Karpas-422 (cell line): ENCODE measurements around the gene PIK3R6. TPM values are rescaled to one million over a fixed set of nuclear protein-coding genes. Genes with fewer than 3 reads are reported as not detected.

Experiments used
- DNase-seq: peaks from one replicate; pipeline ENCODE4 v3.0.0-alpha.2; 2015
- H2AFZ ChIP-seq: fragments of 200-600 bp; sonication (generic); 2 replicates; pipeline ENCODE4 v1.6.1; 2014; ENCODE audit warnings: antibody characterized with exemption, low read length, mixed read lengths
- H3K27ac ChIP-seq: fragments of 200-600 bp; sonication (generic); 2 replicates; pipeline ENCODE4 v1.5.1; 2014; ENCODE audit warnings: mild to moderate bottlenecking, low read length, moderate library complexity
- H3K27me3 ChIP-seq: fragments of 200-600 bp; sonication (generic); 2 replicates; pipeline ENCODE4 v1.6.1; 2014; ENCODE audit warnings: low read length, mixed read lengths
- H3K36me3 ChIP-seq: fragments of 200-600 bp; sonication (generic); 2 replicates; pipeline ENCODE4 v1.6.1; 2014; ENCODE audit warnings: low read length, mixed read lengths; ENCODE audit not compliant: insufficient read depth
- H3K4me1 ChIP-seq: fragments of 200-600 bp; sonication (generic); 2 replicates; pipeline ENCODE4 v1.6.1; 2014; ENCODE audit warnings: mild to moderate bottlenecking, low read length, mixed read lengths
- H3K4me2 ChIP-seq: fragments of 200-600 bp; sonication (generic); 2 replicates; pipeline ENCODE4 v1.6.1; 2014; ENCODE audit warnings: low read length, low read depth, mild to moderate bottlenecking; ENCODE audit not compliant: poor library complexity, severe bottlenecking
- H3K4me3 ChIP-seq: fragments of 200-600 bp; sonication (generic); 2 replicates; pipeline ENCODE4 v1.5.1; 2014; ENCODE audit warnings: mild to moderate bottlenecking, antibody characterized with exemption, low read length, mixed read lengths
- H3K79me2 ChIP-seq: fragments of 200-600 bp; sonication (generic); 2 replicates; pipeline ENCODE4 v1.6.1; 2014; ENCODE audit warnings: mild to moderate bottlenecking, low read length, mixed read lengths
- H3K9ac ChIP-seq: fragments of 200-600 bp; sonication (generic); 2 replicates; pipeline ENCODE4 v1.6.0; 2014; ENCODE audit warnings: low read length
- H3K9me2 ChIP-seq: fragments of 200-600 bp; sonication (generic), shearing (Covaris generic); replicated peaks from 2 replicates; pipeline ENCODE4 v1.6.0; 2014; ENCODE audit warnings: mild to moderate bottlenecking, low read length, moderate library complexity; ENCODE audit not compliant: insufficient read depth
- H3K9me3 ChIP-seq: fragments of 300-700, 200-600 bp; sonication (generic); 2 replicates; pipeline ENCODE4 v1.6.1; 2014; ENCODE audit warnings: low read length, mixed read lengths
- H4K20me1 ChIP-seq: fragments of 200-600 bp; sonication (generic); 2 replicates; pipeline ENCODE4 v1.6.1; 2014; ENCODE audit warnings: mild to moderate bottlenecking, antibody characterized with exemption, low read length, low read depth; ENCODE audit not compliant: insufficient read depth
- total RNA-seq: library from RNA; depleted of rRNA; stranded (reverse); fragments of >200 nt; shearing (Covaris generic); gene quantifications from 2 replicates; pipeline ENCODE4 v1.2.3, GENCODE V29; 2014; ENCODE audit warnings: low replicate concordance

The PIK3R6 gene
- total RNA-seq, 1 experiment from 2014 or later = not detected

DNA sequence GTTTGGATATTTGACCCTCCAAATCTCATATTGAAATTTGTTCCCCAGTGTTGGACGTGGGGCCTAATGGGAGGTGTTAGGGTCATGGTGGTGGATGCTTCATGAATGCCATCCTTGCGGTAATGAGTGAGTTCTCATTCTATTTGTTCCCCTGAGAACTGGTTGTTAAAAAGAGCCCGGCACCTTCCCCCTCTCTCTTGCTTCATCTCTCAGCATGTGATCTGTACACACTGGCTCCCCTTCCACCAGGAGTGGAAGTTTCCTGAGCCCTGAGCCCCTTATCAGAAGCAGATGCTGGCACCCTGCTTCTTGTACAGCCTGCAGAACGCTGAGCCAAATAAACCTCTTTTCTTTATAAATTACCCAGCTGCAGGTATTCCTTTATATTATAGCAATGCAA is 25.6 kb downstream of the PIK3R6 start:
- Histone ChIP-seq H3K9me3 (no peaks in the 10 kb centered on the region), H4K20me1 (no peaks in the 10 kb centered on the region), H3K4me3 (no peak overlapping the region), H3K79me2 (no peaks in the 10 kb centered on the region), H3K36me3 (no peaks in the 10 kb centered on the region), H3K9ac (no peak overlapping the region), H2AFZ (no peak overlapping the region), H3K9me2 (no peaks in the 10 kb centered on the region), H3K27me3 (no peaks in the 10 kb centered on the region), H3K4me2 (no peak overlapping the region), H3K27ac (no peak overlapping the region), H3K4me1 (no peaks in the 10 kb centered on the region)
- DNase-seq = no peak

DNA sequence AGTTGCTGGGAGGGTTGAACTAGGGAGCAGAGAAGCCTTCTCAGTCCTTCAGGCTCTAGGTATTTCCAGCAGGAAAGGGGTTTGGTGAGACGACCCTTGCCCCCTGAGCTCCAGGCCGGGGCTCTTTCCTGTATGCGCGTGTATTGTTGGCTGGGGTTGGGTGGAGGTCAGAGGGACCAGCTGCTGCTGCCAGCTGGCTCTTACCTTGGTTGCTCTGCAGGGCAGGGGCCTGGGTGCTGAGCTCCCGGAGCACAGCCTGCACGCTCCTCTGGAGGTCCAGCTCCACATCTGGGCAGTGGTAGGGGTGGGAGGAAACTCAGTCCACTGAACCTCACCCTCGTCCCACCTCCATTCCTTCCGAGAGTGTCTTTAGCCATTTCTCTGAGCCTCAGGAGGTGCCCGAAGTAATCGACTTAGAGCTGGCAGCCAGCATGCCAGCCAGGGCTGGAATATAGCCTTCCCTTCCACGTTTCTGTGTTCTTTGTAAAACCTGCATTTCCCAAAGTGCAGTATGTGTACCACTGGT is 28.0 kb downstream of the PIK3R6 start:
- Histone ChIP-seq H2AFZ (no peak overlapping the region), H3K9me2 (no peaks in the 10 kb centered on the region), H3K4me3 (no peak overlapping the region), H3K4me2 (no peak overlapping the region), H3K9ac (no peak overlapping the region), H4K20me1 (no peaks in the 10 kb centered on the region), H3K36me3 (no peaks in the 10 kb centered on the region), H3K9me3 (no peaks in the 10 kb centered on the region), H3K27me3 (no peaks in the 10 kb centered on the region), H3K27ac (no peak overlapping the region), H3K4me1 (no peaks in the 10 kb centered on the region), H3K79me2 (no peaks in the 10 kb centered on the region)
- DNase-seq = no peak

DNA sequence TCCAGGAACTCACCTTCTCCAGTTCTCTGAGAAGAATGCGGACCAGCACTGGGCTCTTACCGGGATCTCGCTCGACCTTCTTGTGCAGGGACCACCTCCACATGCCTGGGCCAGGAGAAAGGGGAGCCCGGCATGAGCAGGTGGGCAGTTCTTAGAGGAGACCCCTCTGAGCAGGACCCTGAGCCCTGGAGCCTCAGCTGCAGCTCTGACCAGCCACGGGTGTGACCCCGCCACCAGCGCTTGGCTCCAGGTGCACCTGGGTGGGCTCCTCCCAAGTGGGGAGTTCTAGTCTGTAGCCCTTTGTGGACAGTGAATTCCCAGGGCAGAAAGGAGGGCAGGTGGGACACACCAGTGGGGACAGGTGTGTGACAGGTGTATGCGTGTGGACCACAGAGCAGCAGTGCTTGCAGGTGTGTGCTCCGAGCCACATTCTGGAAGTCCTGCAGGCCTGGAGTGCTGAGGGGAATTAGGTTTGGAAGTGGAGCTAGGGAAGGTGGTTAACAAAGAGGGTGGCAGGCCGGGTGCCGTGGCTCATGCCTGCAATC is 28.9 kb downstream of the PIK3R6 start:
- Histone ChIP-seq H3K9ac (no peak overlapping the region), H3K36me3 (no peaks in the 10 kb centered on the region), H3K79me2 (no peaks in the 10 kb centered on the region), H3K4me3 (no peak overlapping the region), H3K4me1 (no peaks in the 10 kb centered on the region), H3K4me2 (no peak overlapping the region), H3K9me2 (no peaks in the 10 kb centered on the region), H3K27me3 (no peaks in the 10 kb centered on the region), H3K27ac (no peak overlapping the region), H3K9me3 (no peaks in the 10 kb centered on the region), H4K20me1 (no peaks in the 10 kb centered on the region), H2AFZ (no peak overlapping the region)
- DNase-seq = no peak

DNA sequence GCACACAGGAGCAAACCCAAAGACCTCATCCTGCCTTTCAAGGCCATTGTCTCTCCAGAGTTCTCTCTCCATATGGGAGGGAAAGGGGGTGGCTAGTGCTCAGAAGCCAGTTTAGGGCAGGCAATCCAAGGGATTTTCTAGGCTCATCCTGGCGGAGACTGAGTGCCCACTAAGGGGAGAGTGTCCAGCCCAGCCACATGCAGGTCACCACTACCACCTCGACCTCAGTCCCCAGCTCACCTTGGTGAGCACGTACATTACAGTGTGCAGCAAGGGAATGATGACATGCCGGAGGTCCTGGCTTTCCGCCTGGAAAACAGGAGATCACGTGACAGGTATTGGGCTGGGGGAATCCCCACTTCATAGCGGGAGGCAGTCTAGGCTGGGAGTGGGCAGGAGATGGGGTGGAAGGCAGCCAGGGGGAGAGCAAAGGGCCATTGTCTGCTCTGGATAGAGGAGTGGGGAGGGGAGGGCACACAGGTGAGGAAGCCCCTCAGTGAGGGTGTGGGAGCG is 29.9 kb downstream of the PIK3R6 start:
- Histone ChIP-seq H3K4me3 (no peak overlapping the region), H3K79me2 (no peaks in the 10 kb centered on the region), H3K4me2 (no peak overlapping the region), H3K27me3 (no peaks in the 10 kb centered on the region), H4K20me1 (no peaks in the 10 kb centered on the region), H3K9me2 (no peaks in the 10 kb centered on the region), H2AFZ (no peak overlapping the region), H3K27ac (no peak overlapping the region), H3K36me3 (no peaks in the 10 kb centered on the region), H3K9me3 (no peaks in the 10 kb centered on the region), H3K9ac (no peak overlapping the region), H3K4me1 (no peaks in the 10 kb centered on the region)
- no peak for DNase-seq

DNA sequence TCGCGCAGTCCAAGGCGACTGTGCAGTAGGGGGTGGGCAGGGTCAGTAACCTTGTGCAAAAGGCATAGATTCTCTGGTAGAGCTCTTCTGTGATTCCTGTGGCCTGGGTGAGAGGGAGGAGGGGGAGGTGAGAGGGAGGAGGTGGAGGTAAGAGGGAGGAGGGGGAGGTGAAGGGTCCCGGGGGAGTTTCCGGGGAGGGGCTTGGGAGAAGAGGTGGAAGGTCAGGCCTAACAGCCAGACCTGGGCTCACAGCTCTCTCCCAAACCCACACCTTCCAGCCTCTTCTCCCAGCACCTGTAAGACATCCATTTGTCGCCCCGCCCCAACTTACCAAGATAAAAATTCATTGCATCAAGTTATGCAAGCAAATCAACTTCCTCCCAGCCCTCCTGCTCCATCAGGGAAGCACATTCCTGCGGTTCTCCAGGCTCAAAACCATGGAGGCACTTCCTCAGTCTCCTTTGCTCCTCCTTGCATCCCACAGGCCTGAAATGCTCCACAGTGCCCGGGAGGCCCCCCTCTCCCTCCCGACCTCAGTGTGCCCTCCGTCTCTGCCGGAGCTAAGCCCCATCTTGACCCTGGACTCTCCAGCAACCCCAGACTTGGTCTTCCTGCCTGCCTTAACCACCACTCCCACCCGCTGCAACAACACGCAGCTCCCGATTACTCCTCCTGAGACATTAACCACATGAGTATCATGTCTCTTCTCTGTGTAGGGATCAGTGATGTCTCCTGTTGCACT is 30.5 kb downstream of the PIK3R6 start:
- Histone ChIP-seq H3K4me1 (no peaks in the 10 kb centered on the region), H3K79me2 (no peaks in the 10 kb centered on the region), H3K27ac (no peak overlapping the region), H3K4me2 (no peak overlapping the region), H3K9ac (no peak overlapping the region), H3K9me2 (no peaks in the 10 kb centered on the region), H4K20me1 (no peaks in the 10 kb centered on the region), H3K36me3 (no peaks in the 10 kb centered on the region), H2AFZ (no peak overlapping the region), H3K4me3 (no peak overlapping the region), H3K9me3 (no peaks in the 10 kb centered on the region), H3K27me3 (no peaks in the 10 kb centered on the region)
- no peak for DNase-seq

DNA sequence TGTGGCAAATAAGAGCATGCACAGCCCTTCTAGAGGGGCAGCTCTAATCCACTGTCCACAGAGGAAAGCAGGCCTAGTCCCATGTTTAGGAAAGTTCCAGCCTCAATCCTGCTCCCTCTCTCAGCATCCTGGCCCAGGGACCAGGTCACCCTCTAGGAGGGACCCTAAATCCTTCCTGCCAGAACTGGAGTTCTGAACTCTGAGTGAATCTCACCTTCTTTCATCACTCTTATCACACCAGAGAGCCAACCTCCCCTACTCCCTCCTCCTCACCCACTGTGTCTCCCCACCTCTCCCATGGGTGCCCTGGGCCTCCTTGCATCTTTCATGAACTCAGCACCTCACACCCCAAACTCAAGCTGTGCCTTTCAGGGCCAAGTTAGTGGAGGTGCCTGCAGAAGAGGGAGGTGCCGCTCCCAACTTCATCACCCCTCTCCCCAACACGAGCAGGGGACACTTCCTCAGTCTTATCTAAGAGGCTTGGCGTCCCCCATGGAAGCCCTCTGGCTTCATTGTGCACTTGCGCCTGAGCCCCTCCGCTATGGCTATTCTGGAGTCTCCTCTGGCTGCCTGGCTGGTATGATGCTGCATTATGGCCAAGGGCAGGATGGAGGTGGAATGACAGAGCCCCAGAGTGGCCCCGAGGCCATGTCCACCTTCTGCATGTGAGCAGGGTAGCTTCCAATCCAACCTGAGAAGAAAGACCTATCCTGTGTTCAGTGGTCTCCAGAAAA is 31.7 kb downstream of the PIK3R6 start:
- H3K9ac ChIP-seq = no peak overlapping the region
- H3K9me3 ChIP-seq = no peaks in the 10 kb centered on the region
- no peaks in the 10 kb centered on the region for H3K27me3 ChIP-seq
- H3K4me2 ChIP-seq = no peak overlapping the region
- no peaks in the 10 kb centered on the region for H4K20me1 ChIP-seq
- H3K4me1 ChIP-seq = no peaks in the 10 kb centered on the region
- no peak overlapping the region for H3K4me3 ChIP-seq
- H3K27ac ChIP-seq = no peak overlapping the region
- no peaks in the 10 kb centered on the region for H3K36me3 ChIP-seq
- DNase-seq = no peak
- H3K79me2 ChIP-seq = no peaks in the 10 kb centered on the region
- no peak overlapping the region for H2AFZ ChIP-seq
- H3K9me2 ChIP-seq = no peaks in the 10 kb centered on the region

DNA sequence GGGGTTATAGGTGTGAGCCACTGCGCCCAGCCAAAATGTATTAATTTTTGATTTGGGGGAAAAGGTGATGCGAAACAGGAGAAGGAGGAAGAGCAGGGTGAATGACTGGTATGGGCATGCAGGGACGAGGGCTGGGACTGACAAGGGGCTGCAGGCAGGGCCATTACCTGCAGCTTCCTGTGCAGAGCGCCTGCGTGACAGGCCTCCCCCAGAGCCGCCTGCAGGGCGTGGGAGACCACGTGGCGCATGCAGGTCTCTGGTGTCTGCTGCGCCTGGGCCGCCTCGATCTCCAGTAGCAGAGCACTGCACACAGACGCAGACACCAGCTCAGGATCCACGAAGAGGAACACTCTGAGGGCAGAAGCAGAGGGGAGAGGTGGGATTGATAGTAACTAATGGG is 32.4 kb downstream of the PIK3R6 start:
- H3K36me3 ChIP-seq = no peaks in the 10 kb centered on the region
- no peaks in the 10 kb centered on the region for H3K9me3 ChIP-seq
- DNase-seq = no peak
- H3K4me3 ChIP-seq = no peak overlapping the region
- H2AFZ ChIP-seq = no peak overlapping the region
- no peak overlapping the region for H3K4me2 ChIP-seq
- H3K27ac ChIP-seq = no peak overlapping the region
- H3K4me1 ChIP-seq = no peaks in the 10 kb centered on the region
- no peaks in the 10 kb centered on the region for H4K20me1 ChIP-seq
- no peak overlapping the region for H3K9ac ChIP-seq
- H3K27me3 ChIP-seq = no peaks in the 10 kb centered on the region
- no peaks in the 10 kb centered on the region for H3K9me2 ChIP-seq
- H3K79me2 ChIP-seq = no peaks in the 10 kb centered on the region

DNA sequence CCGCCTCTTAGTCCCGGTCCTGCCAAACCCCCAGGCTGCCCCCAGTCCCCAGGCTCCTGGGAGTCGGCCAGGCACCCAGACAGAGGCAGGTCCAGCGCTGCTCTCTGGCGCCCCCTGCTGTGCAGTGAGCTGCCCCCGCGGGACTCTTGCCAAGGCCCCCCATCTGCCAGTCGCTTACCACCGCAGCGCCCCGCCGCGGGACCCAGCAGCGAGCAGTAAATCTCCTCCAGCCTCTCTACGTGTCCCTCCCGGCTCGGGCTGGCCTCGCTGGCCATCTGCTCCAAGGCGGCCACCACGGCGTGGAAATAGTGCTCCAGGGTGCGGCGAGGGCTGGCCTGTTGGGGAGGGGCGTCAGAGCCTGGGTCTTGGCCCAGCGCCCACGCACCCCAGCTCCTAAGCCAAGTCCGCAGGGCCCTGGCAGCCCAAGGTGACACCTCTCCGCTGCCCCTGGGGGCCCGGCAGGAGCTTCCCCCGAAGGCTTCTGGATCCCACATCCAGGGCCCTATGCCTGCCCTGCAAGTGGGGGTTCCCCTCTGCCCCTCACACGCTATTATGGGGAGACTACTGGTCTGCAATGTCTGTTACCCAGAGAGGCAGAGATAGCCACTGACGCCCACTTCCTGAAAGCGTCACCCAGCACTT is 34.6 kb downstream of the PIK3R6 start:
- H3K9me2 ChIP-seq = no peaks in the 10 kb centered on the region
- H3K27ac ChIP-seq = no peak overlapping the region
- no peak overlapping the region for H2AFZ ChIP-seq
- no peak overlapping the region for H3K9ac ChIP-seq
- H3K27me3 ChIP-seq = no peaks in the 10 kb centered on the region
- no peaks in the 10 kb centered on the region for H4K20me1 ChIP-seq
- H3K4me3 ChIP-seq = no peak overlapping the region
- H3K4me2 ChIP-seq = no peak overlapping the region
- no peaks in the 10 kb centered on the region for H3K9me3 ChIP-seq
- no peaks in the 10 kb centered on the region for H3K36me3 ChIP-seq
- no peaks in the 10 kb centered on the region for H3K4me1 ChIP-seq
- H3K79me2 ChIP-seq = no peaks in the 10 kb centered on the region
- DNase-seq = peak; percentile 61
